Measurements from ENCODE around the gene SMOC1.

The SMOC1 gene

DNA sequence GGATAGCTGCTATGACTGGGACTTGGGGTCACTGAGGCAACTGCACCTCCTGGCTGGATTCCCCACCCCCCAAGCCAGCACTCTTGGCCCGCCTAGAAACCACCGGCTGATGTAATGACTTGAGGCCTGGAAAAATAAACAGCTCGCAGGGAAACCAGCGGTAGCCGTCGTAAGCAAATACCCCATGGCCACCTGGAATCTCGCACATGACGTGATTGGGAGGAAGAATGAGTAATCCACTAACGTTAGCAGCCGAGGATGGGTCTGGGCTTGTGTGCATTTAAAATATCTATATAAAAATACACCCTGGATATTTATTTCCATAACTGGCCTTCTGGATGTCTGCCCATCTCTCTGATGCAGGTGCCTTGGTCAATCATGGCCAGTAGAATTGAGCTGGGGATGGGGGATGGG lies 120.1 kb downstream of the SMOC1 start:
- TF ChIP-seq, protein P1, sequence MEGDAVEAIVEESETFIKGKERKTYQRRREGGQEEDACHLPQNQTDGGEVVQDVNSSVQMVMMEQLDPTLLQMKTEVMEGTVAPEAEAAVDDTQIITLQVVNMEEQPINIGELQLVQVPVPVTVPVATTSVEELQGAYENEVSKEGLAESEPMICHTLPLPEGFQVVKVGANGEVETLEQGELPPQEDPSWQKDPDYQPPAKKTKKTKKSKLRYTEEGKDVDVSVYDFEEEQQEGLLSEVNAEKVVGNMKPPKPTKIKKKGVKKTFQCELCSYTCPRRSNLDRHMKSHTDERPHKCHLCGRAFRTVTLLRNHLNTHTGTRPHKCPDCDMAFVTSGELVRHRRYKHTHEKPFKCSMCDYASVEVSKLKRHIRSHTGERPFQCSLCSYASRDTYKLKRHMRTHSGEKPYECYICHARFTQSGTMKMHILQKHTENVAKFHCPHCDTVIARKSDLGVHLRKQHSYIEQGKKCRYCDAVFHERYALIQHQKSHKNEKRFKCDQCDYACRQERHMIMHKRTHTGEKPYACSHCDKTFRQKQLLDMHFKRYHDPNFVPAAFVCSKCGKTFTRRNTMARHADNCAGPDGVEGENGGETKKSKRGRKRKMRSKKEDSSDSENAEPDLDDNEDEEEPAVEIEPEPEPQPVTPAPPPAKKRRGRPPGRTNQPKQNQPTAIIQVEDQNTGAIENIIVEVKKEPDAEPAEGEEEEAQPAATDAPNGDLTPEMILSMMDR (IDR thresholded peaks at IDR 0.05; ENCODE audit: insufficient read depth, low read depth, low read length, missing control alignments), result no peak
- DNase-seq (ENCODE audit: low read depth), result no peak
- H3K4me3 ChIP-seq (ENCODE audit: low read depth, low read length), result no peak overlapping the region

- no peak overlapping the region for H3K4me3 ChIP-seq (ENCODE audit: low read depth, low read length)
- DNase-seq (ENCODE audit: low read depth), result peak; percentile 41
- TF ChIP-seq, protein P1 (IDR thresholded peaks at IDR 0.05; ENCODE audit: insufficient read depth, low read depth, low read length, missing control alignments), result no peak
Observed at GRCh38 chr14:70000601-70001000, 121.4 kb downstream of the SMOC1 start.

- TF ChIP-seq, protein P1 (IDR thresholded peaks at IDR 0.05; ENCODE audit: insufficient read depth, low read depth, low read length, missing control alignments), result no peak
- DNase-seq (ENCODE audit: low read depth), result no peak
- no peak overlapping the region for H3K4me3 ChIP-seq (ENCODE audit: low read depth, low read length)
Observed at GRCh38 chr14:70002589-70003346, 123.6 kb downstream of the SMOC1 start.

DNA sequence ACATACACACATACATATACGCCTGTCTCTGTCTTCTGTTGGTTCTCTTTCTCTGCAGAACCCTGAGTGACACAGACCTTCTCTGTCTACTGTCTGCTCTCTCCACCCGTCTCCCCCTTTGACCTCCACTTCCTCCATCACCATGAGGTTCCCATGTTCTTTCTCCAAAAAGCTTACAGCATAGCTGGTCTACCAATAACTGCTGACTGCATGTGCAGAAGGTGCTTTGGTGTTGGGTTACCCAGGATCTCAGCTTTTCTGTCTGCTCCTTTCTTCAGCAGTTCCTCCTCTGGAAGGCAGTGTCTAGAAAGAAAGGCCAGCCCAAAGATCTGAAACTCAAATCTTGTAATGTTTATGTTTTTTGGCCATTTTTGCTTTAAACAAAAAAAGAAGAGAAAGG lies 125.6 kb downstream of the SMOC1 start:
- H3K4me3 ChIP-seq (ENCODE audit: low read depth, low read length), result no peak overlapping the region
- no peak for DNase-seq (ENCODE audit: low read depth)
- TF ChIP-seq, protein P1 (IDR thresholded peaks at IDR 0.05; ENCODE audit: insufficient read depth, low read depth, low read length, missing control alignments), result no peak

DNA sequence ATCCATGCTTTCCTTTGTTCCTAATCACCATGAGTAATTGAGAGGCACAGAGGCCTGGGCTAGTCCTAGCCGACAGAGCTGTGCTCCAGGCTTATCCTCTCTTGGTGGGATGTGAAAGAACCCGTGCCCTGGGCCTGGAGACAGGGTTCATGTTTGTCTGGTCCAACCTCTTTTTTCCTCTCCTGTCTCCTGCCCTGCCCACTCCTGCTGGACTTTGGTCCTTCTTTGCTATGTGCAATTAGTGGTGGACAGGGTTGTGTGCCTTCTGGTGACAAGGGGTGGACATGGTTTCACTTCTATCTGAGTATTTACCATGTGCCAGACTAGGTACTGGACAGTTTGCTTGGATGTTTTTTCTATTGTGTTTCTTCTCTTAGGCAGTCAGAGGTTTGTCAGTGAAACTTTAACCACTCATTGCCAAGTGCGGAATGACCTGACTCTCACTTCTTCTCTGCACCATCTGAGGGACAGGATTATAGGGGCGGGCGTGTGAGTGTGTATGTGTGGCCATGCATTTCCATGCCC lies 126.1 kb downstream of the SMOC1 start:
- TF ChIP-seq, protein P1 (IDR thresholded peaks at IDR 0.05; ENCODE audit: insufficient read depth, low read depth, low read length, missing control alignments), result no peak
- no peak overlapping the region for H3K4me3 ChIP-seq (ENCODE audit: low read depth, low read length)
- DNase-seq (ENCODE audit: low read depth), result no peak

DNA sequence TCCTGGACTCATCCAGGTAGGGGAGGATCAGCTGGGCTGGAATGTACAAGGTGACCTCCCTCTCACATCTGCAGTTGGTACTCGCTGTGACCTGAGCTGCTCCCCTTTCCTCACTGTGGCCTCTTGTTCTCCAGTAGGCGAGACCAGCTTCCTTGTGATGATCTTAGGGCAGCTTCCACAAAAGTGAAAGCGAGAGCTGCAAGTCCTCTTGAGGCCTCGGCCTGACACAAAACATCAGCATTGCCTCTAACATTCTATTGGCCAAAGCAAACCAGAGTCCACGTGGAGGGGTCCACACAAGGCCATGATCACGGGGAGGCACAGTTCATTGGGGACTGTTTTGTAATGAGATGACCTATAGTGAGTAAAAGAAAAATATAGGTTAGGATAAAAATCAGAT lies 127.5 kb downstream of the SMOC1 start:
- H3K4me3 ChIP-seq (ENCODE audit: low read depth, low read length), result no peak overlapping the region
- DNase-seq (ENCODE audit: low read depth), result peak; percentile 17
- TF ChIP-seq, protein P1 (IDR thresholded peaks at IDR 0.05; ENCODE audit: insufficient read depth, low read depth, low read length, missing control alignments), result no peak

Data from GM12865 (cell line).